HK-2 (cell line): ENCODE measurements around the gene MCF2L.

ENCODE experiments used
- DNase-seq: peaks from one replicate; pipeline ENCODE4 v3.0.0-alpha.2; 2018; ENCODE audit not compliant: unreplicated experiment

The MCF2L gene

GRCh38 chr13:112982281-112983041, 13.4 kb downstream of the MCF2L start:
- DNase-seq, result no peak

DNA sequence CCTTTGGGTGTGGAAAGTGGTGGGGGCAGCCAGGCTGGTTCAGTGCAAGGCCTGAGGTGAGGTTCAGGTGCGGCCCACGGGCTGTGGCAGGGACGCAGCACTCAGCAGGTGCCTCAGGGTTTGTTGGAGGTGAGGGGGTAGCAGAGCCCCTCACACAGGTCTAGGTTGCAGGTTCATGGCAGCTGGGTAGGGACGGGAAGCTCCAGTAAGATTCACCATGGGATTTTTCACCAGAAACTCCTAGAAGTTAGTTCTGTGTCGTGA, 14.0 kb downstream of the MCF2L start:
- DNase-seq, result no peak

DNA sequence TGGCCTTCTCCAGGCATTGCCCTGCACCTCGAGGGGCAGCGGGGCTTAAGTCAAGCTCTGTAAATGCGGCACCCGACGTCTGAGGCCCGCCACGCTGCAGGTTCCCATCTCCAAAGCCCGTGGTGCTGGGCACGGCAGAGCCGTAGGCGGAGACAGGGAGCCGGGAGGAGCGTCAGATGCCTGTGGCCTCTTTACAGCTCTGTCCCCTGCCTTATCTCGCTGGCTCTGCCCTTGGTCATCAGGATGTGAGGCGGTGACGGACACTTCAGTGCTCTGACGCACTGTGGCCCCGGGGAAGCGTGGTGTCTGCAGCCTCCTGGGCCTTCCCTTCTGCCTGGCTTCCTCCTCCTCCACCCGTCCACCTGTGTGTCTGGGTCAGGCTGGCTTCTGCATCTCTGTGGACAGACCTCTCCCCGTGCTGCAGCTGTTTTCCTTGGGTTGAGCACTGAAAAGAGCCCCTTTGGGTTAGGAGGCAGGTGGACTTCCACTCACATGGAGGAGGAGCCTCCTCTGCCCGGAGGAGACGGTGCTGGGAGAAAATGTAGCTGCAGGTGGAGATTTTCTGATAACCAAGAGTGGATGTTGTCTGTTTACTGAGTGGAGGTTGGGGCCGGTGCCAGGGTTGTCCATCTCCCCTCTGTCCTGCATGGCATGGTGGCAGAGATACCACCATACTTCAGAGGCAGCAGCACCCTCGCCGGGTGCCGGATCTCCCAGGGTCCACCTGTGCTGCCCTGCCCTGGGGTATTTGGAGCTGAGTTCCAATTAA, 14.6 kb downstream of the MCF2L start:
- no peak for DNase-seq

GRCh38 chr13:112984501-112984900, 15.5 kb downstream of the MCF2L start:
- DNase-seq, result no peak

DNA sequence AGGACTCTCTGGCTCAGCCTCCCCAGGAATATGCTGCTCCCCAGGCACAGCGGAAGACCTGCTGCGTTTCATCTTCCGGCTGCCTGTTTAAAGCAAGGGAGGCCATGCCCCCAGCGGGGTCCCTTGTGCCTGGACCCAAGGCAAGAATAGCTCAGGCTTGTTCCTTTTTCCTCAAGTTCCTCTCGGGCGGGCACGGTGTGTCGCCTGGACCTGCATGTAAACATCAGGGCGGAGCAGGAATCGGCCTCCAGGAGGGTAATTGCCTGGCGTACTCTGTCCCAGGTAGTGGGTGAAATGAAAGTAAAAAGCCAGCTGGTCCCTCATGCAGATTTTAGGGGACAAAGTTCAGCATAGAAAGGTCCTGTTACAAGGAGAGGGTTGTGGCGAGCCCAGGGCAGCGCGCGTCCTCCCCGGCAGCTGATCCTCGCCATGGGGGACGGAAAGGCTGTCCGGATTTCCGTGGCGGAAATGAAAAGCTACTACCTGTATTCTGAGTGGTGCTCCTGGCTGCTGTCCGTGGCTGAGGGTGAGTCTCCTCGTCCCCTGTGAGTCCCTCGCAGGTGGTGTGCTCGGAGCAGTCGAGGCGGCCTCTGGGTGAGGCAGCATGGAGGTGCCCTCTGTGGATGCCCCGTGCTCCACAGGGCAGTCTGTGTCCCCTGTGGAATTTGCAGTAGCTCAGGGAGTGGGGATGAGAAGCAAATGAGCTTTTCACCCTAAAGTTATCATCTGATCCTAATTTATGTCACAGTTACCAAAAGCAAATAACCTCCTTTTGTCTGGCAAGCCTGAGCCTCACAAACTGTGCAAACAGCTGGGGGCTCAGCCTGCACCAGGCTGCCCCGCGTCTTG, 16.2 kb downstream of the MCF2L start:
- no peak for DNase-seq

GRCh38 chr13:112985803-112986408, 16.9 kb downstream of the MCF2L start:
- DNase-seq, result no peak

DNA sequence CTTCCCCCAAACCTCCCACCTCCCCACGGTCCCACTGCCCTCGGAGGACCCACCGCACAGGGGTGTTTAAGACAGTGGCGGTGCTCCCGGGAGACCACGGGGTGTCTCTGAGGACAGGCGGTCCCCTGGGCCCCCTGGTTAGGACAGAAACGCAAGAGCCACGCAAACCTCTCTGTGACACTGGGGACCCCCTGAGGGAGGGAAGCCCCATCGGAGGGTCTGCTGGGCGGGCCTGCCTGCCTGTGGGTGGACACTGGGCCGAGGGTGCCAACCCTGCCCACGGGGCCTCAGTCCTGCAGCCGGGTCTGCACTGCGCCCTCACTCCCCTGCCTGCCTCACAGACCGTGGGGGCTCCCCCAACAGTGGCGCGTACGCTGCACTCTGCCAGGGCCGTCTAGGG, 17.5 kb downstream of the MCF2L start:
- no peak for DNase-seq

DNA sequence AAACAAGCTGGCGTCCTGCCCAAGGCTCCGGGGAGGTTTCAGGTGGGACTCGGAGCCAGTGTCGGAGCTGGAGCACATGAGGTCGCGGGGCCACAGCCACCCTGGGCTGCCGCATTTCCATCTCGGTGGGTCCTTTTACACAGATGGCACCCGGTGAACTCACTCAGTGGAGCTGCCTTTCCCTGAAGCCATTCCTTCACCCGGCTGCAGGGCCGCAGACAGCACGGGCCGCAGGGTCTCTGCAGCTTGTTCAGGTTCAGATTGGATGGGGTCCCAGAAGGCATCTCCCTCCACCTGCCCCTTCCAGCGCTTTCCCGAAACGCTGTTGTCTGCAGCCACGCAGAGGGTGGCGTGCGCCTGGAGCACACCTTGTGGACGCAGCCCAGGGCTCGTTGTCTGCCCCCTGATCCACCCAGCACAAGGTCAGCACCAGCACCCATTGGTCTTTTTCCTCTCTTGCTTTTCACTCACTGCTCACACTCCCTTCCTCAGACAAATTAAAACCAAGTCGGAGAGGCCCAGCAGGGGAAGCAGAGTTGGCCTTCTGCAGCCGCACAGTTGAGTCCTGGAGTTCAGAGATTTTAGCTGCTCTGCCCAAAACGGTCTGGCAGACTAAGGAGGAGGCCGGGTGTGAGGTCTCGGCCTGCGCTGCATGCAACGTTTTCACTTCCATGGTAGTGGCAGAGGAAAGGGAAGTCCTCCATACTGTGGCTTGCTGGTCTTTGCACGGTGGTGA, 18.1 kb downstream of the MCF2L start:
- DNase-seq, result no peak

DNA sequence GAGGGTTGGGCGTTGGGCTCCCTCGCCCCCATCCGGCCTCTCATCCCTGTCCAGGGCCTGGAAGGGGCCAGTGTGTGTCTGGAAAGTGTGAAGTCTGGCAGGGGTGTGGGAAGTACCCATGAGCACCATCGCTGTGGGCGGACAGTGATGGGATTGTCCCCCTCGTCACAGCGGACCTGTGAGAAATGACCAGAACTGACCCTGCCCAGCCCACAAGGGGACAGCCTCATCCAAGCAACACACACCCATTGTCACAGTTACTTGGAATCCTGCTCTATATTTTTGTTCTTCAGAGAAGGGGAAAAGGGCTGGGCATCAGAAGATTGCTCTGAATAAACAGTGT, 18.6 kb downstream of the MCF2L start:
- no peak for DNase-seq

- DNase-seq, result no peak
Observed at GRCh38 chr13:112990783-112991182, 21.8 kb downstream of the MCF2L start.

- no peak for DNase-seq
Observed at GRCh38 chr13:112991609-112992008, 22.6 kb downstream of the MCF2L start.

DNA sequence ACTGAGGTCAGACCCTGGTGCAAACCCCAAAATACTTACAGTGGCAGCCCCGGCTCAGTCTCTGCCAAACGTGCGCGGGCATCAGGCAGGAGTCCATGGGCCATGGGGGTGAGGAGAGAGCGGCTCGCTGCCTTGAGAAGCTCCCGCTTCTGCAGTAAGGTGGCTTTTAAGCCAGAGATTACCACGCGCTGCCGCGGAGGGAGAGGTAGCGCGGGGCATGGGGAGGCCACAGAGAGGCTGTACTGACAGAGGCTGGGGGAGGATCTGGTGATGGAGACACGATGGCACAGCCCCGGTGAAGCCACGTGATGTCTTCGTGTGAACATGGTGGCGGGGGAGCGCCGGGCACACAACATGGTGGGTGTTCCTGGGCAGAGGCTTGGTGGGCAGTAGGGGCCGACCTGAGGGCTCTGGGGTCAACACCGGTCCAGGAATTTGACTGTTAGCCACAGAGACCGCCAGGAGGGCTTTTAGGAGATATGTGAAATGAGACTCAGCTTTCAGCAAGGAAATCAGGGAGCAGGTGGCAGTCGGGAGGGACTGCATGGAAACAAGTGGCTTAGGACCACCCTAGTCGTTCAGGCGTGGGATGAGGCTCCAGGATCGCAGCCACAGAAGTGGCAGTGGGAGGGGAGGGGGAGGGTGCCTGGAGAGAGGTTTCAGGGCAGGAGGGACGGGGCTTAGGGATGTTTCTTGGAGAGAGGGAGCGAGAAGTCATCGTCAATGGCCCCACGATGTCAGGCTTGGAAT, 24.1 kb downstream of the MCF2L start:
- DNase-seq, result no peak

GRCh38 chr13:112994084-112994780, 25.2 kb downstream of the MCF2L start:
- no peak for DNase-seq

DNA sequence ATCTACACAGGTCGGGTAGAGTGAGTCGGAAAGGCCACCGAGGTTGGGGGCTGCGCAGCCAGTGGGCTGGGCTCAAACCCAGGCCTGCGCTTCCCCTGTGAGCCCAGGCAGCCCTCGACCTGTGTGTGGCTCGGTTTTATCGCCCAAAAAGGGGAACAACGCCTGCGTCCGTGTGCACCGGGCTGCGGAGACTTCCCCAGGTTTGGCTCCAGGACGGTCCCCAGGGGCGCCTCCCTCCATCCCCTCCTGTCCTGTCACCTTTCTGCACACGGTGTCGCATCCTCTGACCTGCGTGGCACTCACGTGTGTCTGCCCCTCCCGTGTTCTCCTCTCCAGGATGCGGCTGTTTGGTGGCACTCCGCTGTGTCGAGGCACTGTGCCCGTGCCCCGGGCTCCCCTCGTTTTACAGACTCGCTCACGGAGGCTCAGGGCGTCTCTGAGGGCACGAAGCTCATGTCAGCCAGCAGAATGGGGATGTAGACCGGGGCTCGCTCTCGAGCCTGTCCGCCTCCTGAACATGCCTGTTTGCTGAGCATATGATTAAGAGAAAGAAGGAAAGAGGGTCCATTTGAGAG, 25.9 kb downstream of the MCF2L start:
- DNase-seq, result no peak

- DNase-seq, result no peak
Observed at GRCh38 chr13:112995395-112996191, 26.6 kb downstream of the MCF2L start.

DNA sequence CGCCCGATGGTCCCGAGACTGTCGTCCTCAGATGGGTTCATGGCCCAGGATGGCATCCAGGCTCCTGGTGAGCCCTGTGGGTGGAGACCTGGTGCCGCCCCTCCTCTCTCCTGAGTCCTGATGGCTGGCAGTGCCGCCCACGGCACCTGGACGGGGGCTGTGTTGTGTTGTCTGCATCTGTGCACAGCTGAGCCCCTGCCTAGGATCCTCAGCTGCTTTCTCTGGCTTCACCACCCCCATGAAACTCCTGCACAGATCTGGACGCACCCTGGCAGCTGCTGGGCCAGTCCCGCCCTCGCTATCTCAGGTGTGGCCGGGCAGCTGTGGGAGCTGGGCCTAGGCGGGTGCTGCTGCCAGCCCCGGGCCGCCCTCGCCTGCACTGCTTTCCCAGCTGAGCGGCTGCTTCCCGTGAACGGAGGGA, 27.7 kb downstream of the MCF2L start:
- DNase-seq, result no peak

- no peak for DNase-seq
Observed at GRCh38 chr13:112997188-112998130, 28.4 kb downstream of the MCF2L start.
